HL-60 (cell line): ENCODE data around the gene SNTG2.

ENCODE experiments used
- CTCF ChIP-seq: IDR thresholded peaks from one replicate; pipeline ENCODE4 v1.5.1; 2011; ENCODE audit warnings: low read length, control low read depth, inconsistent platforms; ENCODE audit not compliant: insufficient read depth
- GABPA ChIP-seq: IDR thresholded peaks from 2 replicates; pipeline ENCODE4 v1.6.1; 2012; ENCODE audit warnings: low read depth
- REST ChIP-seq: IDR thresholded peaks from 2 replicates; pipeline ENCODE4 v1.6.1; 2012; ENCODE audit warnings: low read depth; ENCODE audit not compliant: insufficient replicate concordance

GRCh38 chr2:941871-942270 is 8.8 kb upstream of the SNTG2 start:
- TF ChIP-seq CTCF (no peak), GABPA (no peak), REST (no peak)
